ENCODE results near the gene ADAM10. TPM values are rescaled to one million over a fixed set of nuclear protein-coding genes. Genes with fewer than 3 reads are reported as not detected.

Gene ADAM10
- total RNA-seq, 1 experiment from 2014 or later = 159 TPM

- no peak overlapping the region for H3K27ac Mint-ChIP-seq
- Histone ChIP-seq H4K5ac (ENCODE audit: insufficient read length, low read depth, low read length) (no peak overlapping the region), H3K56ac (ENCODE audit: insufficient read length, low read depth, low read length) (no peak overlapping the region), H2BK5ac (ENCODE audit: insufficient read length, low read length) (no peak overlapping the region), H3K27me3 (ENCODE audit: insufficient read depth, low read length) (no peaks in the 10 kb centered on the region), H2BK15ac (ENCODE audit: low read depth, low read length) (no peak overlapping the region), H2AK5ac (ENCODE audit: insufficient read length, low read length) (no peak overlapping the region), H2BK20ac (ENCODE audit: low read depth, low read length, poor library complexity, severe bottlenecking) (no peak overlapping the region), H3K23me2 (ENCODE audit: insufficient read length, low read depth, low read length, poor library complexity, severe bottlenecking) (no peaks in the 10 kb centered on the region), H3T11ph (ENCODE audit: low read length) (no peak overlapping the region), H3K9ac (ENCODE audit: extremely low read depth, insufficient read length, low read length) (no peak overlapping the region), H3K27ac (ENCODE audit: insufficient read length, low read depth, low read length) (no peak overlapping the region), H3K79me1 (ENCODE audit: insufficient read depth, low read depth, low read length, poor library complexity, severe bottlenecking) (no peaks in the 10 kb centered on the region), H2BK12ac (ENCODE audit: insufficient read length, low read depth, low read length) (no peak overlapping the region), H3K4me2 (ENCODE audit: insufficient read depth, insufficient read length, low read length) (no peak overlapping the region), H2BK120ac (ENCODE audit: low read depth, low read length, poor library complexity, severe bottlenecking) (no peak overlapping the region), H3K23ac (ENCODE audit: insufficient read length, low read depth, low read length) (no peak overlapping the region), H3K4me1 (ENCODE audit: insufficient read depth, low read length) (no peaks in the 10 kb centered on the region), H3K4ac (ENCODE audit: low read depth, low read length) (no peak overlapping the region), H3K18ac (ENCODE audit: insufficient read length, low read depth, low read length) (no peak overlapping the region), H3K9me3 (ENCODE audit: control insufficient read depth, low read depth, low read length) (no peaks in the 10 kb centered on the region), H3K79me2 (ENCODE audit: insufficient read depth, low read length) (no peaks in the 10 kb centered on the region), H3K14ac (ENCODE audit: insufficient read depth, low read length) (no peak overlapping the region), H4K20me1 (ENCODE audit: control insufficient read depth, insufficient read depth, insufficient read length) (no peaks in the 10 kb centered on the region), H4K91ac (ENCODE audit: insufficient read length, low read depth, low read length) (no peak overlapping the region), H4K8ac (replicated peaks; ENCODE audit: insufficient read length, low read depth, low read length) (no peak overlapping the region), H2AFZ (ENCODE audit: low read length) (no peak overlapping the region)
- TF ChIP-seq, protein P1, sequence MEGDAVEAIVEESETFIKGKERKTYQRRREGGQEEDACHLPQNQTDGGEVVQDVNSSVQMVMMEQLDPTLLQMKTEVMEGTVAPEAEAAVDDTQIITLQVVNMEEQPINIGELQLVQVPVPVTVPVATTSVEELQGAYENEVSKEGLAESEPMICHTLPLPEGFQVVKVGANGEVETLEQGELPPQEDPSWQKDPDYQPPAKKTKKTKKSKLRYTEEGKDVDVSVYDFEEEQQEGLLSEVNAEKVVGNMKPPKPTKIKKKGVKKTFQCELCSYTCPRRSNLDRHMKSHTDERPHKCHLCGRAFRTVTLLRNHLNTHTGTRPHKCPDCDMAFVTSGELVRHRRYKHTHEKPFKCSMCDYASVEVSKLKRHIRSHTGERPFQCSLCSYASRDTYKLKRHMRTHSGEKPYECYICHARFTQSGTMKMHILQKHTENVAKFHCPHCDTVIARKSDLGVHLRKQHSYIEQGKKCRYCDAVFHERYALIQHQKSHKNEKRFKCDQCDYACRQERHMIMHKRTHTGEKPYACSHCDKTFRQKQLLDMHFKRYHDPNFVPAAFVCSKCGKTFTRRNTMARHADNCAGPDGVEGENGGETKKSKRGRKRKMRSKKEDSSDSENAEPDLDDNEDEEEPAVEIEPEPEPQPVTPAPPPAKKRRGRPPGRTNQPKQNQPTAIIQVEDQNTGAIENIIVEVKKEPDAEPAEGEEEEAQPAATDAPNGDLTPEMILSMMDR (conservative IDR thresholded peaks at IDR 0.05) = no peak
- H3K36me3 Mint-ChIP-seq (ENCODE audit: insufficient read depth in 1 of 3, low read depth in 3 of 3) = no peaks in the 10 kb centered on the region
- no peak for DNase-seq
- peaks cover 10% of the 10 kb centered on the region for H3K27me3 Mint-ChIP-seq (ENCODE audit: low read depth)
- WGBS (ENCODE audit: extremely low coverage, insufficient read length, low lambda C conversion rate) = no CpG with 5 or more reads among the region's 24 CpGs
- H3K9me3 Mint-ChIP-seq = no peaks in the 10 kb centered on the region
- peaks cover 40 to 52% of the 10 kb centered on the region in 2 experiments for H3K4me1 Mint-ChIP-seq
- no peak overlapping the region; a peak in 1 of 5 replicates for H3K4me3 Mint-ChIP-seq
These were observed 196.8 kb downstream of the ADAM10 start for GRCh38 chr15:58552505-58553364.

All from H9 (cell line).